Coronary artery (tissue), 2 donors: ENCODE results near the gene NUAK1.

Experiments
- DNase-seq: peaks from one replicate; pipeline ENCODE4 v3.0.0-alpha.2; 2017; ENCODE audit warnings: low spot score
- H3K27ac ChIP-seq, 2 donors: fragments of 200-600 bp; sonication (generic); one replicate each; pipeline ENCODE4 v1.5.1; 2016 to 2019
- H3K4me3 ChIP-seq: fragments of 200-600 bp; sonication (generic); 2 replicates; pipeline ENCODE4 v1.5.1; 2016; ENCODE audit warnings: mild to moderate bottlenecking, moderate library complexity
- TF ChIP-seq, protein P1 (sequence below): fragments of 200-600 bp; sonication (generic); IDR thresholded peaks from one replicate; pipeline ENCODE4 v1.5.1; 2019; ENCODE audit warnings: antibody characterized with exemption

Gene NUAK1

DNA sequence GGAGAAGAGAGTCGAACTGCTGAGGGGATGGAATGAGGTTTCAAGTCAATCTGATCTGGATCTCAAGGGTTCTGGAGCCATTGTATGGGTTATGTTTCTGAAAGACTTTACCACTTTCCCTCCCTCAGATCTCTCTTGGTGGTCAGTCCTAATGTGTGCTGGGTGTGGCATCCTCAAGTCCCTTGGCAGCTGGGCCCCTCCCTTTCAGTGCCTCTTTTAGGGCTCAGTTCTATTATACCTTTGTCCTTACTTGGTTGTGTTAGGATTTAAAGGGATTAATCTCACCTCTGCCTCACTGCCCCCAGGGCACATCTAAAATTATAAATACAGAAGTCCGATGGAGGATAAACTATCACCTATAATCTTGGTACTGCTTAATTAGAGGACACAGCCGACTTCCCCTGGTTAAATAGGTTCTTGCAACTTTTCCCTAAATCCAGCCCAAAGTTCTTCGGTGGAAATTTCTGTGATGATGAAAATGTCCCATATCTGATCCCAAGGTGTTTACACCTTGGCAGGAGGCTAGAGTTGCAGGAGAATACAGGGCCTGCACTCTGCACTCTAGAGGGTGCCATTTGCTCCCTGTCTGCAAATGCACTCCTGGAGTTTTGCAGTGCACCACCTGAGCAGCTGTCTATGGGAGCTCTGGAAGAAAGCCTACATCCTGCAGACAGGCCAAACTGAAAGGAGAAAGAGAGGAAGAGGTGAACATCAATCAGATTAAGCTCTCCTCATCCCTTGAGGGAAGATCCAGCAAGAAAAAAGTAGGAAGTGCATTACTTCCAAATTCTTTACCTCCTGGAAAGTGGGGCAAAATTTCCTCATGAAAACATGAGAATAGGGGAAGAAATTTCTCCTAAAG lies 106.8 kb downstream of the NUAK1 start:
- TF ChIP-seq, protein P1, sequence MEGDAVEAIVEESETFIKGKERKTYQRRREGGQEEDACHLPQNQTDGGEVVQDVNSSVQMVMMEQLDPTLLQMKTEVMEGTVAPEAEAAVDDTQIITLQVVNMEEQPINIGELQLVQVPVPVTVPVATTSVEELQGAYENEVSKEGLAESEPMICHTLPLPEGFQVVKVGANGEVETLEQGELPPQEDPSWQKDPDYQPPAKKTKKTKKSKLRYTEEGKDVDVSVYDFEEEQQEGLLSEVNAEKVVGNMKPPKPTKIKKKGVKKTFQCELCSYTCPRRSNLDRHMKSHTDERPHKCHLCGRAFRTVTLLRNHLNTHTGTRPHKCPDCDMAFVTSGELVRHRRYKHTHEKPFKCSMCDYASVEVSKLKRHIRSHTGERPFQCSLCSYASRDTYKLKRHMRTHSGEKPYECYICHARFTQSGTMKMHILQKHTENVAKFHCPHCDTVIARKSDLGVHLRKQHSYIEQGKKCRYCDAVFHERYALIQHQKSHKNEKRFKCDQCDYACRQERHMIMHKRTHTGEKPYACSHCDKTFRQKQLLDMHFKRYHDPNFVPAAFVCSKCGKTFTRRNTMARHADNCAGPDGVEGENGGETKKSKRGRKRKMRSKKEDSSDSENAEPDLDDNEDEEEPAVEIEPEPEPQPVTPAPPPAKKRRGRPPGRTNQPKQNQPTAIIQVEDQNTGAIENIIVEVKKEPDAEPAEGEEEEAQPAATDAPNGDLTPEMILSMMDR, result no peak
- H3K4me3 ChIP-seq, result no peak overlapping the region
- DNase-seq, result no peak
- peak overlapping the region in 1 of 2 donors; percentile 32 for H3K27ac ChIP-seq

DNA sequence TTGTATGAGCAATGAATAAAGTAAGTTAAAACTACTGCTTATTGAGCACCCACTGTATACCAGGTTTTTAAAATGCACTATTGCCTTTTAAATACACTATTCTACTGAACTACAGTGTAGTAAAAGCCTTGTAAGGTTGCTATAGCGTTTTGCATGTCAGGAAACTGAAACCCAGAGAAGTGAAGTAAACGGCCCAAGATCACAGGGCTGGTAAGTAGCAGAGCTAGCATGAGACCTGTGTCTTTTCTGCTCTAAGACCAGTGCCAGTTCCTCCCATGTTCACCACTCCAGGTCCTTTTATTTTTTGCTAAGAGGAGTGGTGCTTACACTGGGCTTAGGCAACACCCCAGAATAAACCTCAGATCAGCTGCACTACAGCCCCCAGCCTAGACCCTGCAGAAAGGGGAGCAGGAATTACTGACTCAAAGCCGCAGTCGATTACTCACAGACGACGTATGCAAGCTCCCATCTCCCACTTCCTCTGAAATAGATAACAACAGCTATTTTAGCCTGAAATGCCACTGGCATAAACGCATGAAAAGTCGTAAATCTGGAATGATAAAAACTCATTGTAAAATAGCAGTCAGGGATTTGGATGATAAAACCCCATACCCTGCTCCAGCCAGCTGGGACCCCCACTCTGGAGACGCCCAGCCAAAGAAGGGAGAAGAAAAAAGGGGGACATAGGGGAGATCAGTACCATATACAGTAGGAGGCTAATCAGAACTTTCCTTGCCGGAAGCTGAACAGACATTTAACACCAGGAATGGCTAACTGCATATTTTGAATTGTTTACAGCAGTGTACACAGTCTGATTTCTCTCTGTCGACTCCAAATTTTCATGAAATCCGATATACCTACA lies 108.3 kb downstream of the NUAK1 start:
- Histone ChIP-seq H3K4me3 (peak overlapping the region; percentile 53), H3K27ac (peak overlapping the region; percentile 64 to 79)
- TF ChIP-seq, protein P1, result no peak
- DNase-seq, result no peak

DNA sequence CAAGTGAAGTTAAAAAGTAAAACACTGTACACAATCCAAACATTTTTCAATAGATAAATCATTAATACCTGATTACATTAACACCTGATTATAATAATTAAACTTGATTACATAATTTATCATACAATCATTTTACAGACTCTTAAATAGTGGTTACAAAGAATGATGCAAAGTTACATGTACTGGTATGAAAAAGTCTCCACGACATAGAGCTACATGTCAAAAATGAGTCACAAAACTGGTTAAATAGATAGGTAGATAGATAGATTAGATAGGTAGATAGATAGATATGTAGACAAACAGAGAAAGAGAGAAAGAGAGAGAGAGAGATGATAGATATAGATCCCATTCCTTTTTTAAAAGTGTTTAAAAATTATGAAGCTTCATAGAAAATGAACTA lies 109.2 kb downstream of the NUAK1 start:
- DNase-seq, result no peak
- Histone ChIP-seq H3K4me3 (no peak overlapping the region), H3K27ac (no peak overlapping the region)
- TF ChIP-seq, protein P1, result no peak

DNA sequence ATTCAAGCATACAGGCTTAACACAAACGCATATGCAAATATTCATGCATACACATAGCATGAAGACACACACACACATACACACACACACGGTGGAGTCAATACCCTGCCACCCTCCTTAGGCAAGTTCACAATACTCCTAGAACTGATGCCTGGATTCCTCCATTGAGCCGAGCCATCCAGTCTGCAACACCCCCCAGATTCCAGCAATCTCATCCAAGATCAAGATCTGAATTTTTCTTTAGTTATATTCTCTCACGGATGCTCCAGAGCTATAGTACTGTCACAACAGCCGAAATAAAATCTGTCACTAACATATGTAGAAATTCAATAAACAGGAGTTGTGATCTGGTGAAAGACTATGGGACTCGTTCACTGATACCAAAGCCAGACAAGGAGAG lies 110.8 kb downstream of the NUAK1 start:
- no peak for DNase-seq
- no peak overlapping the region for H3K4me3 ChIP-seq
- TF ChIP-seq, protein P1, result no peak
- H3K27ac ChIP-seq, result no peak overlapping the region

DNA sequence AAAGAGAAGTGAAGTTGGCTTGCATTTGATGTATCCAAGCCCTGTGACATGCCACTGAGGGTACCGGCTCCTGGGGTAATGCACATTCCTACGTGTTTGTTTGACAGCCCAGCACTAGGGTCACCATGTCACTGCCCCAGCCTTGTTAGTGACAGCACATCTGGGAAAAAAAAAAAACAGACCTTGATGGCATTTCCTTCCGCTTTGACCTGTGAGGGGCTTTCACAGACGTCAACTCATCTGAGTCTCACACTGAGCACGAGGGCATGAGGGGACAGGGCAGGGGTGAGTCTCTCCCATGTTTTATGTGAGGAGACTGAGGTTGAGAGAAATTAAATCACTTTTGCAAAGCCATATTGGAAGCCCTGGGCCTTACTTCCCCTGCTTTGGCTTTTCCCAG lies 111.5 kb downstream of the NUAK1 start:
- Histone ChIP-seq H3K27ac (no peak overlapping the region), H3K4me3 (no peak overlapping the region)
- no peak for DNase-seq
- TF ChIP-seq, protein P1, result no peak

GRCh38 chr12:106025129-106025528 lies 113.6 kb downstream of the NUAK1 start:
- no peak overlapping the region for H3K4me3 ChIP-seq
- DNase-seq, result no peak
- TF ChIP-seq, protein P1, result no peak

More at GRCh38 chr12:106025129-106025528, 113.6 kb downstream of the NUAK1 start:
- H3K27ac ChIP-seq, result no peak overlapping the region
